Pancreas (tissue), 10 donors: Measurements from ENCODE around the gene MYO18A. TPM values are rescaled to one million over a fixed set of nuclear protein-coding genes. Genes with fewer than 3 reads are reported as not detected.

Experiments
- ATAC-seq, 4 donors: fragments of 200-7000 bp; cut with Tn5 transposase; one replicate each; pipeline versions ENCODE4 v1.8.0 to v1.9.1; 2020; ENCODE audit warnings: mild to moderate bottlenecking in 4 of 4, moderate library complexity in 4 of 4
- DNase-seq, 6 donors: peaks; one replicate each; pipeline ENCODE4 v3.0.0-alpha.2; 2020
- FAIRE-seq: peaks from 2 replicates; lab custom pipeline; 2012; peaks lifted over from hg19 to GRCh38; lab: Jason Lieb, UNC
- H3K27ac ChIP-seq, 4 donors: fragments of 200-600 bp; sonication (generic); 1 replicate in 3 of 4; 2 replicates in 1 of 4; pipeline versions ENCODE4 v1.5.0 to v1.8.0; 2020
- H3K27me3 ChIP-seq, 4 donors: fragments of 200-600 bp; one replicate each; pipeline ENCODE4 v1.8.0; 2021
- H3K36me3 ChIP-seq, 3 donors: fragments of 200-600 bp; sonication (generic) in 1 of 3; one replicate each; pipeline versions ENCODE4 v1.5.0 to v1.8.0; 2020 to 2021
- H3K4me1 ChIP-seq, 3 donors: fragments of 200-600 bp; one replicate each; pipeline ENCODE4 v1.8.0; 2021
- H3K4me3 ChIP-seq, 4 donors: fragments of 200-600 bp; sonication (generic) in 2 of 4; one replicate each; pipeline versions ENCODE4 v1.5.0 to v1.8.0; 2020 to 2021
- H3K9me3 ChIP-seq, 4 donors: fragments of 200-600 bp; one replicate each; pipeline ENCODE4 v1.8.0; 2021
- CTCF ChIP-seq, 4 donors: fragments of 200-600 bp; sonication (generic) in 3 of 4; IDR thresholded peaks; one replicate each; pipeline versions ENCODE4 v1.5.0 to v1.8.0; 2021; ENCODE audit warnings: antibody characterized with exemption in 4 of 4
- WGBS, 2 donors: extraction: QIAGEN DNeasy Blood & Tissue Kit; methylation state at CpG; one replicate each; pipeline ENCODE4 v1.1.7; 2013; 5-methylcytosine and 5-hydroxymethylcytosine counted together
- intact Hi-C, 3 donors: fragments of 100-400 bp; cut with DNase I; formaldehyde crosslinking; loops; one replicate each; pipeline versions ENCODE4 v1.11.1 to v1.14.2; 2022
- polyA plus RNA-seq, 2 donors: library from polyadenylated mRNA; stranded (reverse); fragments of 200-250 nt; gene quantifications; one replicate each; pipeline ENCODE4 v1.2.3, GENCODE V29; 2013
- total RNA-seq, 6 donors: library from RNA; stranded (reverse); fragmentation: NEBNext Ultra II Directional in 4 of 6; extraction: Animal tissue kit (Norgen Biotek cat#: 25700) in 4 of 6; gene quantifications; one replicate each; pipeline versions ENCODE4 v1.2.1 to v1.2.4, GENCODE V29; 2021 to 2023
- donor health status: healthy with polysubstance abuse.
- donor health status: DM: no; HTN: no; CAD: no; lungs with moderate emphysema.
- donor health status: DM: no; HTN: no; CAD: no.
- donor health status: control.
- donor health status: control.
- donor health status: Bipolar disorder and iron deficiency.
- donor health status: DM: yes; HTN: yes; CAD: no.
- donor health status: DM: no; HTN: no; CAD: no.
- donor health status: DM: no; HTN: no; CAD: no.
- donor health status: DM: yes; HTN: yes; CAD: no.

The MYO18A gene
- total and polyA plus RNA-seq, 8 donors, result 21.3 to 85.3 (median 33.5) TPM

GRCh38 chr17:29179232-29180033, 765 bp downstream of the MYO18A start:
- peak; percentile 83 to 92 (median 86) for DNase-seq
- H3K27ac ChIP-seq, result peak overlapping the region; percentile 87 to 94 (median 90)
- H3K27me3 ChIP-seq, result no peaks in the 10 kb centered on the region
- H3K4me1 ChIP-seq, result peaks cover 17 to 31% (median 30%) of the 10 kb centered on the region in 3 donors
- peak overlapping the region; percentile 30 to 67 (median 51) for H3K4me3 ChIP-seq
- ATAC-seq, result peak; percentile 41 to 69 (median 62)
- WGBS, 2 donors, result 5 to 9% methylated on average over 27 of the region's 28 CpGs
- no peaks in the 10 kb centered on the region for H3K36me3 ChIP-seq
- intact Hi-C loops, result loop anchor here in 1 of 3 donors (5.0 kb wide), 1 partner anchor 32 kb away; no protein-coding TSS in a partner anchor
- H3K9me3 ChIP-seq, result no peaks in the 10 kb centered on the region
- FAIRE-seq, result no peak
- TF ChIP-seq CTCF (IDR thresholded peaks at IDR 0.05), result no peak

- peak in 1 of 6 donors; percentile 52 for DNase-seq
Measured at GRCh38 chr17:29178750-29179231, 1.4 kb downstream of the MYO18A start.

GRCh38 chr17:29177871-29178749, 2.1 kb downstream of the MYO18A start:
- H3K27me3 ChIP-seq, result no peaks in the 10 kb centered on the region
- H3K9me3 ChIP-seq, result no peaks in the 10 kb centered on the region
- DNase-seq (peak in 1 of 6 donors; percentile 33), ATAC-seq (peak in 2 of 4 donors; percentile 25 to 26), FAIRE-seq (no peak)
- peak overlapping the region; percentile 87 to 94 (median 90) for H3K27ac ChIP-seq
- peak overlapping the region in 2 of 4 donors; percentile 63 to 67 for H3K4me3 ChIP-seq
- no peak for TF ChIP-seq CTCF (IDR thresholded peaks at IDR 0.05)
- no peaks in the 10 kb centered on the region for H3K36me3 ChIP-seq
- intact Hi-C loops, result no loop called here
- peaks cover 17 to 31% (median 30%) of the 10 kb centered on the region in 3 donors for H3K4me1 ChIP-seq
- WGBS, 2 donors, result 17 to 22% methylated on average over 4 of the region's 4 CpGs

More at GRCh38 chr17:29178750-29179231, 1.4 kb downstream of the MYO18A start:
- no peak for FAIRE-seq
- intact Hi-C loops, result no loop called here
- WGBS, 2 donors, result 9 to 10% methylated on average over 8 of the region's 8 CpGs
- Histone ChIP-seq H3K9me3 (no peaks in the 10 kb centered on the region), H3K27ac (peak overlapping the region; percentile 87 to 94 (median 90)), H3K27me3 (no peaks in the 10 kb centered on the region), H3K4me1 (peaks cover 17 to 31% (median 30%) of the 10 kb centered on the region in 3 donors), H3K4me3 (peak overlapping the region in 2 of 4 donors; percentile 63 to 67), H3K36me3 (no peaks in the 10 kb centered on the region)
- no peak for TF ChIP-seq CTCF (IDR thresholded peaks at IDR 0.05)
- ATAC-seq, result peak in 2 of 4 donors; percentile 19 to 36

GRCh38 chr17:29177541-29177870, 2.7 kb downstream of the MYO18A start:
- no peak for ATAC-seq
- Histone ChIP-seq H3K4me3 (peak overlapping the region in 1 of 4 donors; percentile 50), H3K27me3 (no peaks in the 10 kb centered on the region), H3K27ac (peak overlapping the region; percentile 87 to 94 (median 90)), H3K9me3 (no peaks in the 10 kb centered on the region), H3K36me3 (no peaks in the 10 kb centered on the region), H3K4me1 (peaks cover 17 to 34% (median 31%) of the 10 kb centered on the region in 3 donors)
- 36 to 45% methylated on average over 3 of the region's 3 CpGs for WGBS, 2 donors
- no peak for TF ChIP-seq CTCF (IDR thresholded peaks at IDR 0.05)
- no peak for FAIRE-seq
- no peak for DNase-seq
- intact Hi-C loops, result no loop called here
